Coronary artery (tissue), 2 donors: ENCODE measurements around the gene AUTS2.

Experiments
- DNase-seq: peaks from one replicate; pipeline ENCODE4 v3.0.0-alpha.2; 2017; ENCODE audit warnings: low spot score
- H3K27ac ChIP-seq, 2 donors: fragments of 200-600 bp; sonication (generic); one replicate each; pipeline ENCODE4 v1.5.1; 2016 to 2019
- H3K4me3 ChIP-seq: fragments of 200-600 bp; sonication (generic); 2 replicates; pipeline ENCODE4 v1.5.1; 2016; ENCODE audit warnings: mild to moderate bottlenecking, moderate library complexity
- CTCF ChIP-seq: fragments of 200-600 bp; sonication (generic); IDR thresholded peaks from one replicate; pipeline ENCODE4 v1.5.1; 2019; ENCODE audit warnings: antibody characterized with exemption

Gene AUTS2

GRCh38 chr7:69803699-69804516 lies 205.6 kb downstream of the AUTS2 start:
- Histone ChIP-seq H3K27ac (no peak overlapping the region), H3K4me3 (no peak overlapping the region)
- no peak for DNase-seq
- no peak for TF ChIP-seq CTCF

GRCh38 chr7:69804962-69805361 lies 206.7 kb downstream of the AUTS2 start:
- no peak for DNase-seq
- Histone ChIP-seq H3K27ac (no peak overlapping the region), H3K4me3 (no peak overlapping the region)
- TF ChIP-seq CTCF, result no peak

- DNase-seq, result no peak
- TF ChIP-seq CTCF, result no peak
- no peak overlapping the region for H3K27ac ChIP-seq
- H3K4me3 ChIP-seq, result no peak overlapping the region
Measured at GRCh38 chr7:69808391-69808790, 210.1 kb downstream of the AUTS2 start.

- H3K4me3 ChIP-seq, result no peak overlapping the region
- no peak overlapping the region for H3K27ac ChIP-seq
- TF ChIP-seq CTCF, result no peak
- no peak for DNase-seq
Measured at GRCh38 chr7:69811476-69812308, 213.4 kb downstream of the AUTS2 start.

- no peak for DNase-seq
- no peak overlapping the region for H3K27ac ChIP-seq
- no peak for TF ChIP-seq CTCF
- no peak overlapping the region for H3K4me3 ChIP-seq
Measured at GRCh38 chr7:69812756-69813155, 214.5 kb downstream of the AUTS2 start.

- DNase-seq, result no peak
- TF ChIP-seq CTCF, result no peak
- H3K27ac ChIP-seq, result no peak overlapping the region
- no peak overlapping the region for H3K4me3 ChIP-seq
Measured at GRCh38 chr7:69813637-69814240, 215.5 kb downstream of the AUTS2 start.
